ENCODE data around the gene RAC3. TPM values are rescaled to one million over a fixed set of nuclear protein-coding genes. Genes with fewer than 3 reads are reported as not detected.

The RAC3 gene
- total RNA-seq, 6 experiments from 2014 or later = 3.4 to 9.0 (median 5.4) TPM

DNA sequence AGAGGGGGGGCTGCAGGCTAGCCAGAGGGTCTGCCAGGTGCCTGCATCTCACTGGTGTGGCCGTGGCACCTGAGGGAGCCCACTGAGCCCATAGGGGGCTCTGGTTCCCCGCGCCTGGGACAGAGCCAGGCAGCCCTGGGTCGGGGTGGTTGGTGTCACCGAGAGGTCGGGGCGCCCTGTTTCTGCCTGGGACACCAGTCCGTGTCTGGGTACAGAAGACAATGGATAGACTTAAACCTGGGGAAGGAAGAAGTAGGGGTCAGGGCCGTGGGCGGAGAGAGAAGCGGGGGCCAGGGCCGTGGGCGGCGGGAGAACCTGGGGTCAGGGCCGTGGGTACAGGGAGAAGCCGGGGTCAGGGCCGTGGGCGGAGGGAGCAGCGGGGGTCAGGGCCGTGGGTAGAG is 17.1 kb downstream of the RAC3 start:
- DNase-seq = no peak

DNA sequence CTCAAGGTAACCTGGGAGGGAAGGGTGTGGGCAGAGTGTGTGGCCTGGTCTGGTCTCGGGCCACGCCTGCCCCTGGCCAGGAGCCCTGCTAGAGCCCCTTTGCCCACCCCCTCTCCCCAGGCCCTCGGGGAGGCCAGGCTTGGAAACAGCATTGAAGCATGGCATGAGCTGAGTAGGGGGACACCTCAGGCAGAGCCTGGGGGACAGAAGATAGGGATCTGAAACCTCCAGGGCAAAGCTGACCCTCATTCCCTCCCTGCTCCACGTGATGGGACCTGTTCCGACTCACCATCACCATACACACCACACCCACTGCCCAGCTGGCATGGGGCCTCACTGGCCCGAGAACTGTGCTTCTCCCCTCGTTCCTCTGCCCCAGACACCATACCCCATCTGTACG is 17.6 kb downstream of the RAC3 start:
- Histone ChIP-seq H3K4me3 (no peak overlapping the region), H3K27me3 (no peaks in the 10 kb centered on the region), H3K36me3 (peaks cover 0 to 7% (median under 1%) of the 10 kb centered on the region in 4 donors), H3K9me3 (no peaks in the 10 kb centered on the region), H3K27ac (no peak overlapping the region), H3K4me1 (peaks cover 0 to 23% (median 11%) of the 10 kb centered on the region in 4 donors)
- peak in 1 of 3 donors; percentile 12 for DNase-seq
- ATAC-seq = no peak
- intact Hi-C loops (cut with DNase I) = no loop called here
- 76% methylated on average over 4 of the region's 8 CpGs for WGBS (ENCODE audit: insufficient coverage, low coverage, low lambda C conversion rate, missing lambda C conversion rate)
- TF ChIP-seq CTCF (IDR thresholded peaks at IDR 0.05) = no peak
- no peak for TF ChIP-seq POLR2A (IDR thresholded peaks at IDR 0.05)

More for the DNA sequence above, 17.1 kb downstream of the RAC3 start:
- intact Hi-C loops (cut with DNase I) = no loop called here
- Histone ChIP-seq H3K9me3 (no peaks in the 10 kb centered on the region), H3K4me3 (no peak overlapping the region), H3K4me1 (peaks cover 0 to 22% (median 11%) of the 10 kb centered on the region in 4 donors), H3K36me3 (peaks cover 0 to 3% (median under 1%) of the 10 kb centered on the region in 4 donors), H3K27ac (no peak overlapping the region), H3K27me3 (no peaks in the 10 kb centered on the region)
- 33% methylated on average over 13 of the region's 20 CpGs for WGBS (ENCODE audit: insufficient coverage, low coverage, low lambda C conversion rate, missing lambda C conversion rate)
- TF ChIP-seq CTCF (IDR thresholded peaks at IDR 0.05) (no peak), POLR2A (IDR thresholded peaks at IDR 0.05) (no peak)
- ATAC-seq = peak in 1 of 4 donors; percentile 2

DNA sequence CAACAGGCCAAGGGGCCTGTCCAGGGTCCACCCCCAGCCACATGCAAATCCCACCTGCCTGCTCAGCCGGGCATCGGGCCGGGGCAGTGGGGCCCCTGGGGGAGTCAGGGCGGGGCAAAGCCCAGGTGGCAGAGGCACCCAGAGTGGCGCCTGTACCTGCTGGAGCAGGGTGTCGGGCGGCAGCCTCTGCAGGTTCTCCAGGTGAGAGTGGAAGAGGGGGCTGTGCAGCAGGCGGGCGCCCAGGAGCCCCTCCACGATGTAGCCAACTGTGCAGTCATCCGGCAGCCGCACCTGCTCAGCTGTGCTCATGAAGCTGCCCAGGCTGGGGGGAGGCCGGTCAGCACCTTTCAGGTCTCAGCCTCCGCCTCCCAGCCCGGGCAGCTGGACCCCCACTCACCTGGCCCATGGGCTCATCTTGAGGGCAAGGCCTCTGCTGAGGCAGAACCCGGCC is 18.1 kb downstream of the RAC3 start:
- Histone ChIP-seq H3K4me3 (no peak overlapping the region), H3K27ac (no peak overlapping the region), H3K9me3 (no peaks in the 10 kb centered on the region), H3K27me3 (no peaks in the 10 kb centered on the region), H3K36me3 (peaks cover 0 to 11% (median under 1%) of the 10 kb centered on the region in 4 donors), H3K4me1 (peaks cover 0 to 23% (median 11%) of the 10 kb centered on the region in 4 donors)
- DNase-seq = peak in 2 of 3 donors; percentile 16 to 50
- WGBS (ENCODE audit: insufficient coverage, low coverage, low lambda C conversion rate, missing lambda C conversion rate) = no CpG with 5 or more reads among the region's 16 CpGs
- intact Hi-C loops (cut with DNase I) = no loop called here
- no peak for TF ChIP-seq POLR2A (IDR thresholded peaks at IDR 0.05)
- no peak for TF ChIP-seq CTCF (IDR thresholded peaks at IDR 0.05)
- no peak for ATAC-seq

GRCh38 chr17:82050152-82050760 is 18.8 kb downstream of the RAC3 start:
- Histone ChIP-seq H3K9me3 (no peaks in the 10 kb centered on the region), H3K27ac (peak overlapping the region in 2 of 3 donors; percentile 44 to 76), H3K36me3 (peaks cover 0 to 17% (median under 1%) of the 10 kb centered on the region in 4 donors), H3K4me3 (peak overlapping the region; percentile 62 to 79 (median 66)), H3K27me3 (no peaks in the 10 kb centered on the region), H3K4me1 (peaks cover 0 to 23% (median 11%) of the 10 kb centered on the region in 4 donors)
- 87% methylated on average over 4 of the region's 28 CpGs for WGBS (ENCODE audit: insufficient coverage, low coverage, low lambda C conversion rate, missing lambda C conversion rate)
- TF ChIP-seq CTCF (IDR thresholded peaks at IDR 0.05) (no peak), POLR2A (IDR thresholded peaks at IDR 0.05) (no peak)
- DNase-seq (peak in 1 of 3 donors; percentile 54), ATAC-seq (no peak)
- intact Hi-C loops (cut with DNase I) = no loop called here

Measured in right lobe of liver (tissue), 6 donors.